HG02571 (cell line): Measurements from ENCODE around the gene PTDSS2.
"Not testable (repeated sequence)": the region's sequence is repeated elsewhere in the genome, so short reads cannot be mapped to it uniquely, and the experiment has no call there.

ENCODE experiments used
- ATAC-seq: cut with Tn5 transposase; IDR thresholded peaks from one replicate; pipeline ENCODE4 v1.9.1; 2021; ENCODE audit warnings: mild to moderate bottlenecking, moderate library complexity; ENCODE audit not compliant: unreplicated experiment

The PTDSS2 gene

GRCh38 chr11:413120-414081 lies 36.7 kb upstream of the PTDSS2 start:
- no peak for ATAC-seq

- no peak for ATAC-seq
These were observed 35.7 kb upstream of the PTDSS2 start for GRCh38 chr11:414318-414857.

- no peak for ATAC-seq
These were observed 34.4 kb upstream of the PTDSS2 start for GRCh38 chr11:415640-416041.

GRCh38 chr11:416051-416756 lies 33.9 kb upstream of the PTDSS2 start:
- ATAC-seq, result no peak

- ATAC-seq, result no peak
These were observed 33.1 kb upstream of the PTDSS2 start for GRCh38 chr11:416757-417621.

GRCh38 chr11:417652-418342 lies 32.3 kb upstream of the PTDSS2 start:
- ATAC-seq, result no peak

GRCh38 chr11:418343-419247 lies 31.5 kb upstream of the PTDSS2 start:
- ATAC-seq, result no peak

GRCh38 chr11:419248-420005 lies 30.7 kb upstream of the PTDSS2 start:
- ATAC-seq, result no peak

- ATAC-seq, result no peak
These were observed 29.8 kb upstream of the PTDSS2 start for GRCh38 chr11:420054-420910.

- no peak for ATAC-seq
These were observed 29.2 kb upstream of the PTDSS2 start for GRCh38 chr11:420911-421321.

- ATAC-seq, result no peak
These were observed 27.8 kb upstream of the PTDSS2 start for GRCh38 chr11:422249-422656.

GRCh38 chr11:424232-424631 lies 25.8 kb upstream of the PTDSS2 start:
- no peak for ATAC-seq

GRCh38 chr11:424766-425165 lies 25.3 kb upstream of the PTDSS2 start:
- not testable (repeated sequence) for ATAC-seq

GRCh38 chr11:425301-425700 lies 24.8 kb upstream of the PTDSS2 start:
- no peak for ATAC-seq

GRCh38 chr11:426851-427250 lies 23.2 kb upstream of the PTDSS2 start:
- ATAC-seq, result no peak

- no peak for ATAC-seq
These were observed 21.8 kb upstream of the PTDSS2 start for GRCh38 chr11:428295-428694.

GRCh38 chr11:429391-429790 lies 20.7 kb upstream of the PTDSS2 start:
- no peak for ATAC-seq
